ENCODE data around the gene TMEM220.
A peak's percentile ranks its signal among the peaks of the same experiment; 100 is the strongest.

Gene TMEM220

DNA sequence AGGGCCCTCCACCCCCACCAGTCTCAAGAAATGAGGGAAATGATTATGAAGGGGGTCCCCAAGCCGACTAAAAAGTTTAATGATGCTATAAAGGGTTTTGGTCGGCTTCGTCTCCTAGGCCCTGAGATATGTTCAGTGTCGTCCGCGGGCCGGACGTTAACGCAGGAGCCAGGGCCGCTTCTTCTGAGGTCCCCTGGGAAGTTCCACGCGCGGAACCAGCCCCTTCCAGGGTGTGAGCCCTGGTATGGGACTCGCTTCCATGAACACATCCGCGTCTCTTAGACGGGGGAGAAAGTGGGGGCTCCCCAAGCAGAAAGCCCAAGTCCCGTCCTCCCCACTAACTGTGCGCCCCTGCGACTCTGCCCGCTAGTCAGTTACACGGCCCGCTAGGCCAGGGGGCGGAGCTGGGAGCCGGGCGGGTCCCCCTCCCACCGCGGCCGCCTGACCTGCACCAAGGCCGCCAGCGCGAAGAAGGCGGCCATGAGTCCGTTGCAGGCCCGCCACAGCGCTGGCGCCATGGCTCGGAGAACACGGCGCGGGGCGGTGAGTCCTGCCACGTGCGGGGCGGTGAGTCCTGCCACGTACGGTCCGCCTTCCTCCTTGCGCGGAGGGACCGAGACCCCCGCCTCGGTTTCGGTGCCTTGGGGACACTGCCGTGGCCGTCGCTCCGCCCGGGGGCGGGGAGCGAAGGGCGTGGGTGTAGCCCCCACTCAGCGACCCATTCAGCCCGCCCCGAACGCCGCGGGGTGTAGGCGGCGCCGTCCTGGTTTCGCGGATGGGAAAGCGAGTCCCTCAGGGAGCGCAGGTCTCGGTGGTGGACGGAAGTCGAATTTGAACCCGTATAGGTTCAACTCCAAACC lies at the start of gene TMEM220:
Gene TMEM220, minus strand, starts transcription at position 690 of the 860 bp plus-strand sequence. Its CDS starts 172 bp downstream, at position 518.
- peak within 1 kb of the TSS; percentile 66 for H3K4me3 ChIP-seq (ENCODE audit: low read depth, low read length)
- TF ChIP-seq, protein P1, sequence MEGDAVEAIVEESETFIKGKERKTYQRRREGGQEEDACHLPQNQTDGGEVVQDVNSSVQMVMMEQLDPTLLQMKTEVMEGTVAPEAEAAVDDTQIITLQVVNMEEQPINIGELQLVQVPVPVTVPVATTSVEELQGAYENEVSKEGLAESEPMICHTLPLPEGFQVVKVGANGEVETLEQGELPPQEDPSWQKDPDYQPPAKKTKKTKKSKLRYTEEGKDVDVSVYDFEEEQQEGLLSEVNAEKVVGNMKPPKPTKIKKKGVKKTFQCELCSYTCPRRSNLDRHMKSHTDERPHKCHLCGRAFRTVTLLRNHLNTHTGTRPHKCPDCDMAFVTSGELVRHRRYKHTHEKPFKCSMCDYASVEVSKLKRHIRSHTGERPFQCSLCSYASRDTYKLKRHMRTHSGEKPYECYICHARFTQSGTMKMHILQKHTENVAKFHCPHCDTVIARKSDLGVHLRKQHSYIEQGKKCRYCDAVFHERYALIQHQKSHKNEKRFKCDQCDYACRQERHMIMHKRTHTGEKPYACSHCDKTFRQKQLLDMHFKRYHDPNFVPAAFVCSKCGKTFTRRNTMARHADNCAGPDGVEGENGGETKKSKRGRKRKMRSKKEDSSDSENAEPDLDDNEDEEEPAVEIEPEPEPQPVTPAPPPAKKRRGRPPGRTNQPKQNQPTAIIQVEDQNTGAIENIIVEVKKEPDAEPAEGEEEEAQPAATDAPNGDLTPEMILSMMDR (IDR thresholded peaks at IDR 0.05; ENCODE audit: insufficient read depth, low read length, missing control alignments), result no peak
- no peak for DNase-seq (ENCODE audit: low read depth, low spot score)
- POLR2A ChIA-PET, result interaction anchor here (0.5 to 0.7 kb wide), 2 partner anchors 92 to 129 kb away, joined by 3 to 5 read pairs; no protein-coding TSS in a partner anchor
- CTCF ChIA-PET, result interaction anchor here (1.3 to 2.4 kb wide), 2 partner anchors 26 to 83 kb away, joined by 3 to 13 read pairs; no protein-coding TSS in a partner anchor

DNA sequence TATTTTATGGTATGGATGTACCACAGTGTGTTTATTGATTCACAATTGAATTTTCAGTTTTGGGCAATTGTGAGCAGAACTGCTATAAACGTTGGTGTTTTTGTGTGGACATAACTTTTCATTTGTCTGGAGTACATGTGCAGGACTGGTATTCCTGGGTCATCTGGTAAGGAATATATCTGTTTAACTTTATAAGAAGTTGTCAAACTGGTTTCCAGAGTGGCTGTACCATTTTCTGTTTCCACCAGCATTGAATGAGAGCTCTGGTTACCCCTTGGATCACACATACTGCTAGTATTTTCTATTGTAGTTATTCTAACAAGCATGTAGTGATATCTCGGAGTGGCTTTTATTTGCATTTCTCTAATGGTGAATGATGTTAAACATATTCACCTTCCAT lies 49.8 kb upstream of the TMEM220 start:
- TF ChIP-seq, protein P1 (IDR thresholded peaks at IDR 0.05; ENCODE audit: insufficient read depth, low read length, missing control alignments), result no peak
- H3K4me3 ChIP-seq (ENCODE audit: low read depth, low read length), result no peak overlapping the region
- CTCF ChIA-PET, result no interaction called here

DNA sequence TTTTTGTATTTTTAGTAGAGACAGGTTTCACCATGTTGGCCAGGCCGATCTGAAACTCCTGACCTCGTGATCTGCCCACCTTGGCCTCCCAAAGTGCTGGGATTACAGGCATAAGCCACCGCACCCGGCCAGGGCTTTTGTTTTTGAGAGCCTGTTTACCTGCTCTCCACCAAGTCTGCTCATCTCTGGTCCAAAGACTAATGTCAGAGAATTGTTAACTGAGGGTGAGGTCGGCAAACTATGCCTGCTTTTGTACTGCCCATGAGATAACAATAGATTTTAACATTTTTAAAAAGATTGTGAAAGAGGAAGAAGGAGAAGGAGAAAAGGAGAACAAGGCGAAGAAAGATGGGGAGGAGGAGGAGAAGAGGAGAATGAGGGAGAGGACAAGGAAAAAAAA lies 48.1 kb upstream of the TMEM220 start:
- TF ChIP-seq, protein P1 (IDR thresholded peaks at IDR 0.05; ENCODE audit: insufficient read depth, low read length, missing control alignments), result no peak
- CTCF ChIA-PET, result no interaction called here
- no peak overlapping the region for H3K4me3 ChIP-seq (ENCODE audit: low read depth, low read length)
- DNase-seq (ENCODE audit: low read depth, low spot score), result no peak
- POLR2A ChIA-PET, result no interaction called here

More for the DNA sequence above, 49.8 kb upstream of the TMEM220 start:
- no peak for DNase-seq (ENCODE audit: low read depth, low spot score)
- POLR2A ChIA-PET, result no interaction called here

DNA sequence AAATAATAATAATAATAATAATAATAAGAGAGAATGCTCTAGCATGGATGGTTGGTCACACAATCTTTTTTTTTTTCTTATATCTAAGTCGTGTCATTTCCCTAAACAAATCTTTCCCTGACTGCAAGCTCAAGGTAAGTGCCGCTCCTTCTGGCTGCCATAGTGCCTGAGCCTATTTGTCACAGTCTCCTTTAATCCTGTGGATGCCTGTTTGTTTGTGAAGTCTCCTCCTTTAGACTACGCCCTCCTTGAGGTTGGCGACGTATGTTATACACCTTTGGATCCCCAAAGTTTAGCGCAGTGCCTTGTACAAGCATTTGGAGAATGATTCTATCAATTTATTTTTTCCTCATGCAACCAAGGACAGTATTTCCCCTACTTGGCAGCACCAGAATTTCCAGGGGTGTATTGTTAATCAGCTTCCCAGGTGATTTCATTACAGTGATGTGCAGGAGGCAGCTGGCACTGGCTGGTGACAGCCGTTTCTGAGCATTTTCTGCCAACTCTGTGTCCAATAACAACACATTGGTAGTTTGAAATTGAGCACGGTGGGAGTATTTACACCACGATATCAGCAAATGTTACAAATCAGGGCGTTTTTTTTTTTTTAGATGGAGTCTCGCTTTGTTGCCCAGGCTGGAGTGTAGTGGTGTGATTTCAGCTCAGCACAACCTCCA lies 47.4 kb upstream of the TMEM220 start:
- ChIA-PET CTCF (no interaction called here), POLR2A (no interaction called here)
- TF ChIP-seq, protein P1 (IDR thresholded peaks at IDR 0.05; ENCODE audit: insufficient read depth, low read length, missing control alignments), result no peak
- no peak for DNase-seq (ENCODE audit: low read depth, low spot score)
- no peak overlapping the region for H3K4me3 ChIP-seq (ENCODE audit: low read depth, low read length)

DNA sequence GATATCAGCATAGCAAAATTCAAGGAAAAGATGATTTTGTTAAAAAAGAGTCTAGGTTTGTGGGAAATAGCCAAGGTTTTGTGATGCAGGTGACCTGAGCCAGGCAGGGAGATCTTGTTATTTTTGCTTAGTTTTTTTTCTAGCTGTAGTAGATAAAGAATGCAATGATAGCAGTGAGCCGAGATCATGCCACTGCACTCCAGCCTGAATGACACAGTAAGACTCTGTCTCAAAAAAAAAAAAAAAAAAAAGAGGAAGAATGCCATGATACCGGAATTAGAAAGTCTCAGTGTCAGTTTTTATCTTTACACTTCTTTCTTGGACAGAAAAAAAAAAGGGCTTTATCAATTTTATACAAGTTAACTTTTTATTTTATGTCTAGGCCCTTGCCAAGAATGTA lies 46.6 kb upstream of the TMEM220 start:
- TF ChIP-seq, protein P1 (IDR thresholded peaks at IDR 0.05; ENCODE audit: insufficient read depth, low read length, missing control alignments), result no peak
- DNase-seq (ENCODE audit: low read depth, low spot score), result no peak
- POLR2A ChIA-PET, result no interaction called here

DNA sequence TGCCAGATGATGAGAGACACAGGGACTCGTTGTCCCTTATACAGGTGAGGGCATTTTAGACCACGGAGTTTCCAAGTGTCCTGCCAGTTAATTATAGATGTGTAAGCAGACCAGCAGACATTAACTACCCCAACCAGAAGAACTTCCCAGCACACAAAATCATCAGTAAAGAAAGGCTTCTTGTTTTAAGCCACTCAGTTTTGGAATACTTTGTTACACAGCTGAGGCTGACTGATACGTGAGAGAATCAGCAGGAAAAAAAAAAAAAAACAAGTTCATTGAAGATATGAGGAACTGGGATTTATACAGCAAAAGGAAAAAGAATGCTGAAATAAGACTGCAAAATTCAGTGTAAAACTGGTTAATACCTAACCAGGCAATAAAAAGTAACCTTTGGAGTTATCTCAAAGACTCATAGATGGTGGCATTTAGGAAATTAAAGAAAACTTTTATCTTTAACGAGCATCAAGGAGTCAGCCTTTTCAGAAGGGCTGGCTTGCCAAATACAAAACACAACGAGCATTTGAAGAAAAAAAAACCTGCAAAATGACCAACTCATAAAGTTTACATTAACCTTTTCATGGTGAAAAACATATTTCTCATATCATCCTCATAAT lies 46.0 kb upstream of the TMEM220 start:
- TF ChIP-seq, protein P1 (IDR thresholded peaks at IDR 0.05; ENCODE audit: insufficient read depth, low read length, missing control alignments), result no peak
- no peak overlapping the region for H3K4me3 ChIP-seq (ENCODE audit: low read depth, low read length)
- CTCF ChIA-PET, result no interaction called here
- POLR2A ChIA-PET, result no interaction called here
- no peak for DNase-seq (ENCODE audit: low read depth, low spot score)

More for the DNA sequence above, 46.6 kb upstream of the TMEM220 start:
- H3K4me3 ChIP-seq (ENCODE audit: low read depth, low read length), result no peak overlapping the region
- CTCF ChIA-PET, result no interaction called here

Data from AG04449 (cell line).